ENCODE results near the gene POLR1A.

- TF ChIP-seq EZH2 (IDR thresholded peaks at IDR 0.05; ENCODE audit: borderline replicate concordance) = no peak
- no peak for TF ChIP-seq CTCF (IDR thresholded peaks at IDR 0.05; ENCODE audit: poor library complexity)
- no peak for TF ChIP-seq EZH2phosphoT487 (IDR thresholded peaks at IDR 0.05; ENCODE audit: low read depth, severe bottlenecking, unreplicated experiment)
Measured at GRCh38 chr2:85984788-85985187, 120.9 kb downstream of the POLR1A start.
